ENCODE data around the gene CFAP73.

CFAP73 gene

DNA sequence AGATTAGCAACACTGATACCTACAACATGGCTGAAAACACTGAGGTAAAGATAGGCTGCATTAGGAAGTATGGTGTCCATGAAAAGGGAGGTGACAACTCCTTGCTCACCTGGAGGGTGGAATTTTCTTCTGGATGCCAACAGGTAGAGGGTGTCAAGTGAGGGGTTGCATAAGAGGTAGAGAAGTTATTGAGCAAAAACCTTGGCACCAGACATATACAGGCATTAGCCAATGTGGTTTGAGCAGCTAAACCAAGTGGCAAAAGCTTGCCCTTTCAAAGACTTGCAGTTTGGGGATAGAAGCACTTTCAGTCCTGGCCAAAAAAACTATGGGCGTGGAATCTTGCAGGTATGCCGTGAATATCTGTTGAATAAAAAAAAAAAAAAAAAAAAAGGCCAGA is 39.8 kb downstream of the CFAP73 start:
- Mint-ChIP-seq H3K36me3 (ENCODE audit: low read depth) (peaks cover 33% of the 10 kb centered on the region), H3K27ac (no peak overlapping the region), H3K9me3 (no peaks in the 10 kb centered on the region), H3K27me3 (ENCODE audit: low read depth) (no peaks in the 10 kb centered on the region), H3K4me1 (ENCODE audit: low read depth) (peaks cover 20% of the 10 kb centered on the region), H3K4me3 (no peak overlapping the region)
- DNase-seq (ENCODE audit: low spot score) = no peak

DNA sequence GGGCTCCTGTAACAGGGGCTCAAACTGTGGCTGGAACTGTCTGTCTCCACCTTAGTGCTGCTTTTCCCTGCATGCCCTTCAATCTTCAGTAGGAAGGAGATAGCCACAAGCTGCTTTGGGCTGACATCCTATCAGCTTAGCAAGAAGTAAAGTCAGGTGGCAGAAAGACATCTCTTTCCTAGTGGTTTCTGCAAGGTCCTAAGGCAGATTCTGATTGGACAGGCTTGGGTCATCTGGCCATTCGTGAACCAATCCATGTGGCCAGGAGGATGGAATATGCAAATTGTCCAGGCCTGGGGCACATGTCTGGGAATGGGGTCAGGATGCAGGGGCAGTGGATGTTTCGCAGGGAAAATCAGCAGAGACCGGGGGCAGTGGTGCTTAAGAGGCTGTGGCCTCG is 41.2 kb downstream of the CFAP73 start:
- no peaks in the 10 kb centered on the region for H3K27me3 Mint-ChIP-seq (ENCODE audit: low read depth)
- DNase-seq (ENCODE audit: low spot score) = no peak
- H3K4me1 Mint-ChIP-seq (ENCODE audit: low read depth) = peaks cover 20% of the 10 kb centered on the region
- peak overlapping the region; percentile 10 for H3K27ac Mint-ChIP-seq
- H3K36me3 Mint-ChIP-seq (ENCODE audit: low read depth) = peaks cover 30% of the 10 kb centered on the region
- H3K4me3 Mint-ChIP-seq = no peak overlapping the region
- no peaks in the 10 kb centered on the region for H3K9me3 Mint-ChIP-seq

DNA sequence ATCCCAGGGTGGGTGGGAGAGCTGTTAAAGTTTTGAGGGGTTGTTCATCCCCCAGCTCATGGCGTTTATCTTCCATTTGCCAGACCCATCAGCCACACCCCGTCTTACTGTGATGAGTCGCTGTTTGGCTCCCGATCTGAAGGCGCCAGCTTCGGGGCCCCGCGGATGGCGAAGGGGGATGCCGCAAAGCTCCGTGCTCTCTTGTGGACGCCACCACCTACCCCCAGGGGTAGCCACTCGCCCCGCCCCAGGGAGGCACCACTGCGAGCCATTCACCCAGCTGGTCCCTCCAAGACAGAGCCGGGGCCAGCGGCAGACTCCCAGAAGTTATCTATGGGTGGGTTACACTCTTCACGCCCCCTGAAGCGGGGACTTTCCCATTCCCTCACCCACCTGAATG is 41.7 kb downstream of the CFAP73 start:
- Mint-ChIP-seq H3K4me1 (ENCODE audit: low read depth) (peaks cover 19% of the 10 kb centered on the region), H3K9me3 (no peaks in the 10 kb centered on the region), H3K27ac (no peak overlapping the region), H3K4me3 (no peak overlapping the region), H3K27me3 (ENCODE audit: low read depth) (no peaks in the 10 kb centered on the region), H3K36me3 (ENCODE audit: low read depth) (peaks cover 29% of the 10 kb centered on the region)
- DNase-seq (ENCODE audit: low spot score) = no peak

DNA sequence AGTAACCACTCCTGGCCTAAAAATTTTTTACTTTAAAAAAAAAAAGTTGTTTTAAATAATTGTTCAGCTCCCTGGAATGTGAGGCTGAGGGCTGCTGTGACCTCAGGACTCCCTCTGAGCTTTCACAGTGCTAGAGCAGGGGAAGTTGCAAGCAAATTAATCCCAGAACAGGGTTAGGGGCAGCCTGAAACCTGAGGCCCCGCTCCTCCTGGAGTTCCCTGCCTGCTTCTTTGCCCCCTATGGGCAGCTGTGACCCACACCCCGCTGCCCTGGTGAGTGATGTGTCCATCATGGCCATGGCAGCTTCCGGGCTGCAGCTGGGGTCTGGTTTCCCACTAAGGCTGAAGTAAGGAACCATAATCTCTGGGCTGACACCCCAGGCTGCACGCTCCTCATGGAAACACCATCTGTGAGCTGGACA is 45.5 kb downstream of the CFAP73 start:
- no peaks in the 10 kb centered on the region for H3K9me3 Mint-ChIP-seq
- no peak overlapping the region for H3K27ac Mint-ChIP-seq
- H3K4me1 Mint-ChIP-seq (ENCODE audit: low read depth) = peaks cover 15% of the 10 kb centered on the region
- no peak overlapping the region for H3K4me3 Mint-ChIP-seq
- peaks cover 12% of the 10 kb centered on the region for H3K36me3 Mint-ChIP-seq (ENCODE audit: low read depth)
- no peak for DNase-seq (ENCODE audit: low spot score)
- H3K27me3 Mint-ChIP-seq (ENCODE audit: low read depth) = no peaks in the 10 kb centered on the region

DNA sequence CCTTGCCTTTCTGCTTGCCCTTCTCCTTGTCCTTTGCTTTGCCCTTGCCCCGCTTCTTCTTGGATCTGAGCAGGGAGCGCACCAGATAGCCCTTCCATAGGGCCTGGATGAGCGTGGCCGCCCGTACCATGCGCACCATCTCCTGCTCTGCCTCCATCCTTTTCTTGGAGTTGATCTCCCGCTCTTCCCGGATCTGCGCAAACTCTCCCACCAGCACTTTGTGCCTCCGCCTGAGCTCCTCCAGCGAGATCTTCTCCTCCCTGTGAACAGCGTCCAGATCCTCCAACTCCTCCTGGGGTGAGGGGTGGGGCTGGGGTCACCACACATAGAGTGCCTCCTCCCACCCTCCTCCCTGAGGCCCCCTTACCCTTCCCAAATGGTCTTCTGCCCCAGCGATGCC is 46.1 kb downstream of the CFAP73 start:
- H3K9me3 Mint-ChIP-seq = no peaks in the 10 kb centered on the region
- H3K4me1 Mint-ChIP-seq (ENCODE audit: low read depth) = peaks cover 13% of the 10 kb centered on the region
- no peak overlapping the region for H3K4me3 Mint-ChIP-seq
- H3K27me3 Mint-ChIP-seq (ENCODE audit: low read depth) = no peaks in the 10 kb centered on the region
- peaks cover 9% of the 10 kb centered on the region for H3K36me3 Mint-ChIP-seq (ENCODE audit: low read depth)
- no peak overlapping the region for H3K27ac Mint-ChIP-seq
- no peak for DNase-seq (ENCODE audit: low spot score)

DNA sequence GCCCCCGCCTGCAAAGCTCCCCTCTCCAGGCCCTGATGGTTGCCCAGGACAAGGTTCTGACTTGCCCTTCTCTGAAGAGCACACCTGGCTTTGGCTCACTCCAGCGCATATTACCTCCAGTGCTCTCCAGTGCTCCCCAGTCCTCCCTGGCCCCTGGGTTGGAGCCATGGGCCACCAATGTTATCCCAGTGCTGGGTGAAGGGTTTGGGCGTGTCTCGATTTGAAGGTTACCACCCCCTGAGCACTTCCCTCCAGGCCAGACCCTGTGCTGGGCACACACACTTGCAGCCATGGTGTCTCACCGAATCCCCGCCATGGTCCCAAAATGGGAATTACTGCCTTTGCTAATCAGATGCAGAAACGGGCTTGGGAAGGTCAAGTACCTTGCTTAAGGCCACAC is 47.1 kb downstream of the CFAP73 start:
- peaks cover 12% of the 10 kb centered on the region for H3K4me1 Mint-ChIP-seq (ENCODE audit: low read depth)
- H3K9me3 Mint-ChIP-seq = no peaks in the 10 kb centered on the region
- no peaks in the 10 kb centered on the region for H3K27me3 Mint-ChIP-seq (ENCODE audit: low read depth)
- no peak overlapping the region for H3K4me3 Mint-ChIP-seq
- H3K36me3 Mint-ChIP-seq (ENCODE audit: low read depth) = peaks cover 6% of the 10 kb centered on the region
- no peak for DNase-seq (ENCODE audit: low spot score)
- H3K27ac Mint-ChIP-seq = no peak overlapping the region

DNA sequence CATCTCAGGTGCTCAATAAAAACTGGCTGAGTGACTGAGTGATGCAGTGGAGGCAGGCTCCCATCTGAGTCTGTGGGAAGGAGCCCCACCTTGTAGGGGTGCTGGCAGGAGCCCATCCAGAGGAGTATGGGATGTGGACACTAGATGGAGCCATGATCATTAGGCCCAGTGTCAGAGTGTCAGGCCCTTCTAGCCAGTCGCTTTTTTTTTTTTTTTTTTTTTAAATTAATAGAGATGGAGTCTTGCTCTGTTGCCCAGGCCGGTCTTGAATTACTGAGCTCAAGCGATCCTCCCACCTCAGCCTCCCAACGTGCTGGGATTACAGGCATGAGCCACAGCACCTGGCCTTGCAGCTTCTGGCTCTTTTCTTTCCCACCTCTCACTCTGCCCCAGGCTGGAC is 47.5 kb downstream of the CFAP73 start:
- DNase-seq (ENCODE audit: low spot score) = peak; percentile 57
- Mint-ChIP-seq H3K9me3 (no peaks in the 10 kb centered on the region), H3K36me3 (ENCODE audit: low read depth) (peaks cover 4% of the 10 kb centered on the region), H3K4me1 (ENCODE audit: low read depth) (peaks cover 12% of the 10 kb centered on the region), H3K4me3 (no peak overlapping the region), H3K27ac (no peak overlapping the region), H3K27me3 (ENCODE audit: low read depth) (no peaks in the 10 kb centered on the region)

DNA sequence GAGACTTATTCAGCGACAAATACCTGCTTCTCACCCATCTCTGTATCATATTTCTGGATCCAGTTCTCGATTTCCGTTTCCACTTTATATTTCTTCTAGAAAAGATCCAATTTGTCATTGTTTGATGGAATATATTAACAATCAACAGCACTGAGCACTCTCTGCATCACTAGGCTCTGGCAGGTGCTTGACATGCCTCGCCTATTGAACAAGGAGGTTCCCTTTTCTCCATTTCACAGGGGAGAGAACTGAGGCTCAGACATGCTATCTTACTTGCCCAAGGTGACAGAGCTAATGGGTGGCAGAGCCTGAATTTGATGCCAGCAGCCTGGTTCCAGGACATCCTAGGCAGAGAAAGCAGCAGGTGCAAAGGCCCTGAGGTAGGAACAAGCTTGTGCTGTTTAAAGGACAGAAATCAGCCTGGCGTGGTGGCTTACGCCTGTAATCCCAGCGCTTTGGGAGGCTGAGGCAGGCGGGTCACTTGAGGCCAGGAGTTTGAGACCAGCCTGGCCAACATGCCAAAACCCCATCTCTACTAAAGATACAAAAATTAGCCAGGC is 48.1 kb downstream of the CFAP73 start:
- Mint-ChIP-seq H3K4me3 (no peak overlapping the region), H3K36me3 (ENCODE audit: low read depth) (peaks cover 3% of the 10 kb centered on the region), H3K27me3 (ENCODE audit: low read depth) (no peaks in the 10 kb centered on the region), H3K27ac (no peak overlapping the region), H3K4me1 (ENCODE audit: low read depth) (peaks cover 12% of the 10 kb centered on the region), H3K9me3 (no peaks in the 10 kb centered on the region)
- DNase-seq (ENCODE audit: low spot score) = no peak

DNA sequence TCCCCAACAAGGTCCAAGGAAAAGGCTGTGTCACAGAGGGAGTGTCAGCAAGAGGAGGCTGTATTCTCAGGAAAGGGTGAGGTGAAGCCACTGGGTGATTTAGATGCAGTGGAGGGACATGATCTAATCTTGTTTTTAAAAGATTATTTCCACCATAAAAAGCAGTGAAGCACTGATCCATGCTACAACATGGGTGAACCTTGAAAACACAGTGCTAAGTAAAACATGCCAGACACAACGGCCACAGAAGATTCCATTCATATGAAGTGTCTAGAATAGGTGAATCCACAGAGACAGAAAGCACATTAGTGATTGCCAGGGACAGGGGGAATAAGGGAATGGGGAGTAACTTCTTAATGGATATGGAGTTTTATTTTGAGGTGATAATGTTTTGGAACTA is 48.8 kb downstream of the CFAP73 start:
- Mint-ChIP-seq H3K27ac (no peak overlapping the region), H3K27me3 (ENCODE audit: low read depth) (no peaks in the 10 kb centered on the region), H3K4me3 (no peak overlapping the region), H3K4me1 (ENCODE audit: low read depth) (peaks cover 12% of the 10 kb centered on the region), H3K9me3 (no peaks in the 10 kb centered on the region), H3K36me3 (ENCODE audit: low read depth) (peaks cover 3% of the 10 kb centered on the region)
- no peak for DNase-seq (ENCODE audit: low spot score)

DNA sequence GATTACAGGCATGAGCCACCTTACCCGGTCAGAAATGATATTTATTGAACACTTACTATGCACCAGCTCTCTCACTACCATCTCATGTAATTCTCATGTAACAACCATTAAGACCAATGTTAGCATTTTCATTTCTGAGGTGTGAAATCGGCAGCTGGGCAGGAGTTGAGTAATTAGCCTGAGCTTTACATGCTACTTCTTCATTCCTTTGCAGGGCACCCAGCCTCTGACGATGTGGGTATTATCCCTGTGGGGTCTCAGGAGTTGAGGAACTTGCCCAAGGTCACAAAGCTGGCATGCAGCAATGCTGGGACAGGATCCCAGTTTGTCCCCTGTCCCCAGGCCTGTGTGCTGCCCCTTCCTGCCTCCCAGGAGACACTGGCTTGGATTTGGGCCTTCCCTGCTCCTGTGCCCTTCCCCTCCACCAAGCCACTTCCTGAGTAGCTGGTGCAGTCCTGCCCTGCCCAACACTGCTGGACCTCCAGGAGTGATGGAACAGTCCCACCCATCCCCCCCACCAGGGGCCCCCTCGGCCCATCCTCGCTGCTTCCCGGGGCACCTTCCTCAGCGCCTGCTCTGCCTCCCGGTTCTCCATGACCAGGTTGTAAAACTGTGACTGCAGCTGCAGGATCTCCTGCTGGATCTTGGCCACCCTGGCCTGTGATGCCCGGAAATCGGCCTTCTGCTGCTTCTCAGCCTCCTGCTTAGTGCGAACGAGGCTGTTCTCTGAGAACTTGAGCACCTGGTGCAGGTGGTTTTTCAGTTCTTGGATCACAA is 50.7 kb downstream of the CFAP73 start:
- no peaks in the 10 kb centered on the region for H3K27me3 Mint-ChIP-seq (ENCODE audit: low read depth)
- peak overlapping the region; percentile 26 for H3K27ac Mint-ChIP-seq
- H3K4me3 Mint-ChIP-seq = no peak overlapping the region
- peaks cover 15% of the 10 kb centered on the region for H3K4me1 Mint-ChIP-seq (ENCODE audit: low read depth)
- no peaks in the 10 kb centered on the region for H3K36me3 Mint-ChIP-seq (ENCODE audit: low read depth)
- no peaks in the 10 kb centered on the region for H3K9me3 Mint-ChIP-seq
- DNase-seq (ENCODE audit: low spot score) = no peak

DNA sequence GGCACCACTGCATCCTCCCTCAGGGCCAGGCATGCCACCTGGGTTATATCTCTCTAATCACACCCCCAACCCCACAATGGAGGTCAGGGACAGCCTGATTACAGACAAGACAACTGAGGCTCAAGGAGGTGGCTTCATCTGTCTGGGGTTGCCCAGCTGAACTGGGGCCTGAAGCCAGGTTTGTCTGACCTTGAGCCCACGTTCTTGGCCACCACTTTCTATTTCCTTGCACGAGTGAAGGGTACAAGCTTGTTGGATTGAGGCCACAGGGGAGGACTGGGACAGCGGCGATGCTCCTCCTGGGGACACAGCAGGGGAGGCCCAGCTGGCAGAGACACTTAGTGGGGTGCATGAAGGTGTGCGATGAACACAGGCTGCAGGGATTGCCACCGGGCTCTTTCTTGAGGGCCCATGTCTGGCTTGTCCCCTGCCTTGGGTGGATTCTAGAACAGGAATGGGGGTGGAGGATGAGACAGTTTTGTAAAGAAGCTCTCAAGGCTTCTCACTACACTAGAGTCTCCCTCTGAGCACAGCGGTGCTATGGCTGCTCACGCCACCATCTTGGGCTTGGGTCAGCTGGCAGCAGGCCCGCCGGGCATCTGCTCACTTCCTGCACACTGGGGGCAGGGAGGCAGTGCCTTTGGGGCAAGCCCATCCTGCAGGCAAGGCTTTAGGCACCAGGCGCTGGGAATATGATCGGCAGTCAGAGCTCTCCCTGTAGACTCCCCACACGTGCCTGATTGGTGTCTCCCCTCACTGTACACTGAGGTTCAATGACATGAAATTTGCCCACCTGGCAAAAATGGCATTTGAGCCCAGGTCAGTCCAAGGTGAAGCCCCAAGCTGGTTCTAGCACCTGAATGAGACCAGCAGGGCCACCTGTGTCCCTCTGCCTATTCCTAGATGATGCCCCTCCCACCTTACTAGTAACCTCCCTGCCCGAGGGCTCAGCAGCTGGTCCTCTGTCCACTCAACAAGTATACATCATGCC is 52.0 kb downstream of the CFAP73 start:
- Mint-ChIP-seq H3K4me3 (no peak overlapping the region), H3K27ac (peak overlapping the region; percentile 2), H3K36me3 (ENCODE audit: low read depth) (peaks cover 4% of the 10 kb centered on the region), H3K9me3 (no peaks in the 10 kb centered on the region), H3K4me1 (ENCODE audit: low read depth) (peaks cover 19% of the 10 kb centered on the region), H3K27me3 (ENCODE audit: low read depth) (no peaks in the 10 kb centered on the region)
- DNase-seq (ENCODE audit: low spot score) = no peak

DNA sequence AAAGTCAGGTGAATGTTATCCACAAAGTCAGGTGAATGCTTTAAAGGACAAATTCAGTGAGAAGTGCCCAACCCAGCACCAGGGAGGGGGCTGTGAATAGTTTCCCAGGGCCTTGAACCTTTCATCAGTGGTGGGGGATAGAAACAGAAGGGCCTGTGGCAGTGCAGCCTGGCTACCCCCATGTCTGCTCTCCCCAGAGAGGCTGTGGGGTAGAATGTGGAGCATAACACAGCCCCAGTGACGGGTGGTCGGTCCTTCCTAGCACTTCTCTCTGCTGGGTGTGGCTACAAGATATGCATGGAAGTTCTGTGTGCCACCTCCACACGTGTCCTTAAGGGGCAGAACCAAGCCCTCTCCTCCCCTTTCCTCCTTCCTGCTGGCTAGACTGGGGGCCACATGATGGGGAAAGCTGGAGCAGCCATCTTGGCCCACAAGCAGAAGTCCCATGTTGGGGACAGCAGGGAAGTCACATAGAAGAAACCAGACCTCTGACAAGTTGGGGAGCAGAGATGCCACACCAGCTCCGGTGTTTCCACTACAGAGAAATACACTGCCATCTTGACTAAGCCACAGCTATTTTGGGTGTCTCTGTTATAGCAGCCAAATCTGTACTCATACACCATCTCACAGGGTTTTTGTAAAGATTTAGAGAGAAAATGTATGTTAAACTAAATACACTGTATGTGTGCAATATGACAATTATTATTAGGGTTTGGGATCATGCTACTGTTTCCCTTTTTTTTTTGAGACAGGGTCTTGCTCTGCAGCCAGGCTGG is 53.0 kb downstream of the CFAP73 start:
- Mint-ChIP-seq H3K27me3 (ENCODE audit: low read depth) (no peaks in the 10 kb centered on the region), H3K27ac (no peak overlapping the region), H3K4me3 (no peak overlapping the region), H3K9me3 (no peaks in the 10 kb centered on the region), H3K4me1 (ENCODE audit: low read depth) (peaks cover 23% of the 10 kb centered on the region), H3K36me3 (ENCODE audit: low read depth) (peaks cover 6% of the 10 kb centered on the region)
- DNase-seq (ENCODE audit: low spot score) = no peak

DNA sequence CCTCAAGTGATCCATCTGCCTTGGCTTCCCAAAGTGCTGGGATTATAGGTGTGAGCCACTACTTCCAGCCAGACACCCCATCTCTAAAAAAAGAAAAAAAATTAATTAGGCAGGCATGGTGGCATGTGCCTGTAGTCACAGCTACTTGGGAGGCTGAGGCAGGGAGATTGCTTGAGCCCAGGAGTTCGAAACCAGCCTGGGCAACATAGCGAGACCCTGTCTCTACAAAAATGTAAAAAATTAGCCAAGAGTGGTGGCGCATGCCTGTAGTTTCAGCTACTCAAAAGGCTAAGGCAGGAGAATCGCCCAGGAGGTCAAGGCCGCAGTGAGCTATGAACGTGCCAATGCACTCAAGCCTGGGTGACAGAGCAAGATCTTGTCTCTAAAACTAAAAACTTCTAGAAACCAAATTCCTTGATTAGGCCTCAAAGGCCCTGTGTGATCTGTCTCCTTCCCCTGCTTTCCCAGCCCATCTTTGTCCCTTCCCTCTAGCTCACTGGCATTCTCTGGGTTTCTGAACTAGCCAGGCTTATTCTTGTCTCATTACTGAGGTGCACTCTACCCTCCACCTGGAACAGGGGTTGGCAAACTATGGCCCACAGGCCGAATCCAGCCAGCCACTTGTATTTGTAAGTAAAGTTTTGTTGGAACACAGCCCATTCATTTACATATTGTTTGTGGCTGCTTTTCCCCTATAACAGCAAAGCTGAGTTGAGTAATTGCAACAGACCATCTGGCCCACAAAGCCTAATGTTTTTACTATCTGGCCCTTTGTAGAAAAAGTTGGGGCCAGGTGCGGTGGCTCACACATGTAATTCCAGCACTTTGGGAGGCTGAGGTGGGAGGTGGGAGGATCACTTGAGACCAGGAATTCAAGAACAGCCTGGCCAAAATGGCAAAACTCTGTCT is 54.6 kb downstream of the CFAP73 start:
- Mint-ChIP-seq H3K27ac (no peak overlapping the region), H3K4me3 (no peak overlapping the region), H3K36me3 (ENCODE audit: low read depth) (peaks cover 8% of the 10 kb centered on the region), H3K4me1 (ENCODE audit: low read depth) (peaks cover 32% of the 10 kb centered on the region), H3K9me3 (no peaks in the 10 kb centered on the region), H3K27me3 (ENCODE audit: low read depth) (no peaks in the 10 kb centered on the region)
- no peak for DNase-seq (ENCODE audit: low spot score)

Measured in T-helper 2 cell treated with Interferon-gamma antibody and Interleukin-4, amounts not matched to agents 5 μg/mL and 100 μg/mL, for 36 hours (primary cell).